GM06990 (cell line): Measurements from ENCODE around the gene ZNF414.

Experiments
- DNase-seq: peaks from one replicate; pipeline ENCODE4 v3.0.0-alpha.2; 2011; ENCODE audit not compliant: insufficient read length; ENCODE audit errors: extremely low read depth
- H3K27me3 ChIP-seq: replicated peaks from 2 replicates; pipeline ENCODE4 v1.6.0; 2011; ENCODE audit warnings: low read length; ENCODE audit not compliant: control insufficient read depth, insufficient read depth
- H3K36me3 ChIP-seq: 2 replicates; pipeline ENCODE4 v1.5.1; 2011; ENCODE audit warnings: low read length; ENCODE audit not compliant: control insufficient read depth, insufficient read depth
- H3K4me3 ChIP-seq: replicated peaks from 2 replicates; pipeline ENCODE4 v1.5.1; 2011; ENCODE audit warnings: low read depth, mild to moderate bottlenecking, control low read depth, low read length
- CTCF ChIP-seq: IDR thresholded peaks from 2 replicates; pipeline ENCODE4 v1.5.1; 2011; ENCODE audit warnings: low read length, control low read depth, mild to moderate bottlenecking, inconsistent platforms; ENCODE audit not compliant: insufficient read depth, poor library complexity, severe bottlenecking

The ZNF414 gene

DNA sequence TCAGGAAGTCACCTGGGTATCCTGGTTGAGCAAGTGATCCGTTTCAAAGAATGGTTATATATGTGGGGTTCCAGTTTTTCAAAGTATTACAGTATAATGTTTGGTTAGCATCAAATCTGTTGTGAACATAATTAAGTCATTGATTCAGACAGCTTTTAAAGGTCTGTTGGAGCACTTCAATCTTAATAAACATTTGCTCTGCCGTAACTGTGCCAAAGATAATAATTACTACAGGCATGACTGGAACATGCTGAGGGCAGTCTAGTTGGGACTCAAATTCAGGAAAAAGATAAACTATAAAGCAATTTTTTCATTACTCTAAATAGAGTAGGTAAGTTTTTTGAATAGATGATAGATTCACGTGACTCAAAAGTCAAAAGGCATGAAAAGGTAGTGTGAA is 45.8 kb downstream of the ZNF414 start:
- Histone ChIP-seq H3K36me3 (peaks cover 36% of the 10 kb centered on the region), H3K27me3 (no peaks in the 10 kb centered on the region)

GRCh38 chr19:8466018-8466417 is 47.9 kb downstream of the ZNF414 start:
- H3K4me3 ChIP-seq: no peak overlapping the region
- no peak for DNase-seq
- no peaks in the 10 kb centered on the region for H3K27me3 ChIP-seq
- peaks cover 34% of the 10 kb centered on the region for H3K36me3 ChIP-seq
- no peak for TF ChIP-seq CTCF

More for the DNA sequence above, 45.8 kb downstream of the ZNF414 start:
- no peak overlapping the region for H3K4me3 ChIP-seq
- no peak for DNase-seq
- TF ChIP-seq CTCF: no peak

- Histone ChIP-seq H3K27me3 (no peaks in the 10 kb centered on the region), H3K4me3 (no peak overlapping the region), H3K36me3 (peaks cover 22% of the 10 kb centered on the region)
- no peak for TF ChIP-seq CTCF
- no peak for DNase-seq
Measured at GRCh38 chr19:8463365-8463764, 50.6 kb downstream of the ZNF414 start.

DNA sequence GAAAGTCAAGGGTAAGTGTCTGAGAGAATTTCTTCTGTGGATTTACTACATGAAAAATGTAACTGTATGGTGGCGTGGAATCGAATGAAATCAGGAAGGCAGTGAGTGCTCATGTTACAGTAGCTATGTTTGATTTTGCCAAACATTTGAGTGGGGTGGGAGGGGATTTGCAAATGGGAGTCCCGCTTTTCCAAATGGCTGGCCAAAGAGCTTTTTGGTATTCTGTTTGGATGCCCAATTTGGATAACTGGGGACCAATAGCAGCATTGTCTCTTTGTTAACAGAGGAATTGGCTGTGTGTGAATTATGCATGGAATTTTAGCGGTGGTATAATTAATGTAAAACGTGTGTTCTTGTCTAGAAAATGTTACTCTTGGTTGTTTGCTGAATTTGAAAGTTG is 51.4 kb downstream of the ZNF414 start:
- Histone ChIP-seq H3K36me3 (peaks cover 23% of the 10 kb centered on the region), H3K27me3 (no peaks in the 10 kb centered on the region), H3K4me3 (no peak overlapping the region)
- DNase-seq: no peak
- TF ChIP-seq CTCF: no peak

- H3K36me3 ChIP-seq: peaks cover 21% of the 10 kb centered on the region
- DNase-seq: no peak
Measured at GRCh38 chr19:8461891-8462290, 52.1 kb downstream of the ZNF414 start.

More at GRCh38 chr19:8461891-8462290, 52.1 kb downstream of the ZNF414 start:
- no peak for TF ChIP-seq CTCF
- no peaks in the 10 kb centered on the region for H3K27me3 ChIP-seq
- H3K4me3 ChIP-seq: no peak overlapping the region
